HepG2 (cell line): ENCODE measurements around the gene TBC1D5. TPM values are rescaled to one million over a fixed set of nuclear protein-coding genes. Genes with fewer than 3 reads are reported as not detected.

Experiments
- DMTF1 ChIP-seq: sonication (generic); formaldehyde crosslinking; IDR thresholded peaks from 2 replicates; pipeline ENCODE4 v1.4.0; 2020; ENCODE audit warnings: mild to moderate bottlenecking, missing genetic modification reagents
- GATAD1 ChIP-seq: IDR thresholded peaks from 2 replicates; pipeline ENCODE4 v1.6.1; 2016; ENCODE audit warnings: missing genetic modification reagents, missing compliant biosample characterization
- ZNF652 ChIP-seq: IDR thresholded peaks from 2 replicates; pipeline ENCODE4 v1.6.1; 2016; ENCODE audit warnings: low read depth, borderline replicate concordance
- ZNF816 ChIP-seq: sonication (generic); formaldehyde crosslinking; IDR thresholded peaks from 2 replicates; pipeline ENCODE4 v1.8.0; 2022; ENCODE audit warnings: missing genetic modification reagents, mild to moderate bottlenecking, borderline replicate concordance
- polyA plus RNA-seq, 8 experiments: library from polyadenylated mRNA; depleted of rRNA in 3 of 8; stranded (reverse) in 7 of 8; unstranded in 1 of 8; fragments of >200 nt; fragmentation: Illumina TruSeq in 4 of 8; extraction: Trizol in 4 of 8; gene quantifications; 2 replicates each; pipeline versions ENCODE4 v1.2.1 to v1.2.3, GENCODE V29; 2011 to 2016; ENCODE audit warnings: low read depth in 4 of 8, missing spikeins in 1 of 8, mixed read lengths in 1 of 8; ENCODE audit not compliant: insufficient read depth in 1 of 8
- total RNA-seq, 5 experiments: library from RNA; depleted of rRNA; stranded (reverse); fragments of >200 nt; fragmentation: Illumina TruSeq; extraction: Trizol; gene quantifications; 2 replicates each; pipeline ENCODE4 v1.2.3, GENCODE V29; 2016; ENCODE audit warnings: low read depth in 1 of 5
- TF ChIP-seq, protein P1 (sequence below): sonication (generic); formaldehyde crosslinking; IDR thresholded peaks from 2 replicates; pipeline ENCODE4 v1.4.0; 2020; ENCODE audit warnings: missing genetic modification reagents, borderline replicate concordance
- TF ChIP-seq, protein P2 (sequence below): sonication (generic); formaldehyde crosslinking; IDR thresholded peaks from 2 replicates; pipeline ENCODE4 v1.4.0; 2020; ENCODE audit warnings: mild to moderate bottlenecking, low read depth, missing genetic modification reagents

Gene TBC1D5
- total and polyA plus RNA-seq, 2 of the 13 experiments (the other 11 are each of a cell fraction or from before 2014, with no cell fraction given) = 19.2 to 33.3 TPM

DNA sequence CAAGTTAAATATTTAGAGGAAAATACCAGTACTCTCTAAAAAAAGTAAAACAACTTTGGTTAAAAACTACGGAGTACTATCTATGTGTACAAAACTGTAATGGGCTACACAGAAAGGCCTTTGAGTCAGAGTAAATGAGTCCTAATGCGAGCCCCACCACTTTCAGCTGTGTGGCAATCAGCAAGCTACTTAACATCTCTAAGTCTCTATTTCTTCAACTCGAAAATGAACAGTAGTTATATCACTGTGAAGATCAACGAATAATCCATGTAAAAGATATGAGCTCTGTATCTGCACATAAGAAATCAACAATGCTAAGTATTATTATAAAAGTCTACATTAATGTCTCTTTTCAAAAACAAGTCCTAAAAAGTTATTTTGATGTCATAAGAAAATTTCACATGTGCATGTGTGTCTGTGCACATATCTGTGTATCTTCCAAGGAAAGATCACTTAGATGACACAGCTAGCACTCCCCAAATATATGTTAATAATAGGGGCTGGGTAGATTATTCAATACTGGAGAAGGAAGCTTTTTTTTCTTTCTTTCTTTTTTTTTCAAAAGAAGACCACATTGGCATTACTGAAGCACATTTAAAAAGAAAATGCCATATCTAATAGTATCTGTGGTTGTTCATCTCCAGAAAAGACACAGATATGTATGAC lies 58.8 kb downstream of the TBC1D5 start (continued):
- TF ChIP-seq ZNF652 (CRISPR knock-in tag) = no peak
- TF ChIP-seq GATAD1 (CRISPR knock-in tag) = no peak
- no peak for TF ChIP-seq DMTF1
- TF ChIP-seq, protein P1, sequence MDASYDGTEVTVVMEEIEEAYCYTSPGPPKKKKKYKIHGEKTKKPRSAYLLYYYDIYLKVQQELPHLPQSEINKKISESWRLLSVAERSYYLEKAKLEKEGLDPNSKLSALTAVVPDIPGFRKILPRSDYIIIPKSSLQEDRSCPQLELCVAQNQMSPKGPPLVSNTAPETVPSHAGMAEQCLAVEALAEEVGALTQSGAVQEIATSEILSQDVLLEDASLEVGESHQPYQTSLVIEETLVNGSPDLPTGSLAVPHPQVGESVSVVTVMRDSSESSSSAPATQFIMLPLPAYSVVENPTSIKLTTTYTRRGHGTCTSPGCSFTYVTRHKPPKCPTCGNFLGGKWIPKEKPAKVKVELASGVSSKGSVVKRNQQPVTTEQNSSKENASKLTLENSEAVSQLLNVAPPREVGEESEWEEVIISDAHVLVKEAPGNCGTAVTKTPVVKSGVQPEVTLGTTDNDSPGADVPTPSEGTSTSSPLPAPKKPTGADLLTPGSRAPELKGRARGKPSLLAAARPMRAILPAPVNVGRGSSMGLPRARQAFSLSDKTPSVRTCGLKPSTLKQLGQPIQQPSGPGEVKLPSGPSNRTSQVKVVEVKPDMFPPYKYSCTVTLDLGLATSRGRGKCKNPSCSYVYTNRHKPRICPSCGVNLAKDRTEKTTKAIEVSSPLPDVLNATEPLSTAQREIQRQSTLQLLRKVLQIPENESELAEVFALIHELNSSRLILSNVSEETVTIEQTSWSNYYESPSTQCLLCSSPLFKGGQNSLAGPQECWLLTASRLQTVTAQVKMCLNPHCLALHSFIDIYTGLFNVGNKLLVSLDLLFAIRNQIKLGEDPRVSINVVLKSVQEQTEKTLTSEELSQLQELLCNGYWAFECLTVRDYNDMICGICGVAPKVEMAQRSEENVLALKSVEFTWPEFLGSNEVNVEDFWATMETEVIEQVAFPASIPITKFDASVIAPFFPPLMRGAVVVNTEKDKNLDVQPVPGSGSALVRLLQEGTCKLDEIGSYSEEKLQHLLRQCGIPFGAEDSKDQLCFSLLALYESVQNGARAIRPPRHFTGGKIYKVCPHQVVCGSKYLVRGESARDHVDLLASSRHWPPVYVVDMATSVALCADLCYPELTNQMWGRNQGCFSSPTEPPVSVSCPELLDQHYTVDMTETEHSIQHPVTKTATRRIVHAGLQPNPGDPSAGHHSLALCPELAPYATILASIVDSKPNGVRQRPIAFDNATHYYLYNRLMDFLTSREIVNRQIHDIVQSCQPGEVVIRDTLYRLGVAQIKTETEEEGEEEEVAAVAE (CRISPR knock-in tag) = no peak
- no peak for TF ChIP-seq ZNF816
- TF ChIP-seq, protein P2, sequence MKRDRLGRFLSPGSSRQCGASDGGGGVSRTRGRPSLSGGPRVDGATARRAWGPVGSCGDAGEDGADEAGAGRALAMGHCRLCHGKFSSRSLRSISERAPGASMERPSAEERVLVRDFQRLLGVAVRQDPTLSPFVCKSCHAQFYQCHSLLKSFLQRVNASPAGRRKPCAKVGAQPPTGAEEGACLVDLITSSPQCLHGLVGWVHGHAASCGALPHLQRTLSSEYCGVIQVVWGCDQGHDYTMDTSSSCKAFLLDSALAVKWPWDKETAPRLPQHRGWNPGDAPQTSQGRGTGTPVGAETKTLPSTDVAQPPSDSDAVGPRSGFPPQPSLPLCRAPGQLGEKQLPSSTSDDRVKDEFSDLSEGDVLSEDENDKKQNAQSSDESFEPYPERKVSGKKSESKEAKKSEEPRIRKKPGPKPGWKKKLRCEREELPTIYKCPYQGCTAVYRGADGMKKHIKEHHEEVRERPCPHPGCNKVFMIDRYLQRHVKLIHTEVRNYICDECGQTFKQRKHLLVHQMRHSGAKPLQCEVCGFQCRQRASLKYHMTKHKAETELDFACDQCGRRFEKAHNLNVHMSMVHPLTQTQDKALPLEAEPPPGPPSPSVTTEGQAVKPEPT (CRISPR knock-in tag) = no peak
- TF ChIP-seq, all 625 proteins: peak for 0
